NAMALWA (cell line): ENCODE measurements around the gene PTPRM.

Experiments
- DNase-seq: peaks from one replicate; pipeline ENCODE4 v3.0.0-alpha.2; 2015; ENCODE audit warnings: low spot score

The PTPRM gene

DNA sequence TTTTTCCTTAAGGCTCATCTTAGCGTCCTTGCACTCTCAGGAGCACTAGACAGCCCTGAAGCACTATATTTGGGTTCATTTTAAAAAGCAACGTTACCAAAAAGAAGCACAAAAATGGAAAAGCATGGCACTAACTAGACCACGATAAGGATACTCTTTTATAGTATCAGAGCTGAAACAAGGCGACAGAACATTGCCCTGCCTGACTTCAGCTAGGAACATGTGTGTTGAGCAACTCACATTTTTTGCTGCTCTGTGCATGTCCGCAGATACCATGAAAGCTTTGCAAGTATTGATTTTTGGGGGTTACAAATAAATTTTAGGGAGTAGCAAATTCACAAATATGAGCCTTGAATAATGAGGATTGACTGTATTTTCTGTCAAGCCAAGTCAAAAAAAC lies 332.0 kb downstream of the PTPRM start:
- DNase-seq = no peak

DNA sequence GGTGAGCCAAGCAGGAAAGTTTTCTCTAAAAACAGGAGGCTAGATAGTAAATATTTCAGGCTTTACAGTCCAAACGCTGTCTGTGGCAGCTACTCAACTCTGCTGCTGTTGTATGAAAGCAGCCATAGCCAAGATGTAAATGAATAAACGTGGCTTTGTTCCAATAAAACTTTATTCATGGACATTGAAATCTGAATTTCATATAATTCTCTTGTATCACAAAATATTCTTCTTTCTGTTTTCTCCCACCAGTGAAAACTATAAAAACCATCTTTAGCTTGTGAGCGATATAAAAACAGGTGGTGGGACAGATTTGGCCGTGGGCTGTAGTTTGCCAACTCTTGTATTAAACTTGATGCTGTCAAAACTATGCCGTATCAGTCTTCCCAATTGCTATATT lies 333.0 kb downstream of the PTPRM start:
- no peak for DNase-seq

DNA sequence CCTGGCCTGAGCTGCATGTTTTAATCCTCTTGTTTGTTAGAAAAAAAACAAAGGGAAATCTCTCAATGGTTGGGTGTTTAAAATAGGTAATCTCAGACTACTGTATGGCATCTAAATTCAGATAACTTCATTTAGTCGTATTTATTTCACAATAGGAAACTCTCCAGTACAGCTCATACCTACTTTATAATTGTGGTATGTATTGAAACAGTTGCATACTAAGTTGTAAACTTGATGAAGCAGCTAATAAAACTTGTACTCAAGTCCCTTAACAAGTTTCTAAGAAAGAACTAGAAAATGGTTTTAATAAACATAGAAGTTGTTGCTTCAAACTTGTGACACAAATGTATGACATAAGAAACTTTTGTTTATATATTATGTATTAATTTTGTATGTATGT lies 334.5 kb downstream of the PTPRM start:
- no peak for DNase-seq

DNA sequence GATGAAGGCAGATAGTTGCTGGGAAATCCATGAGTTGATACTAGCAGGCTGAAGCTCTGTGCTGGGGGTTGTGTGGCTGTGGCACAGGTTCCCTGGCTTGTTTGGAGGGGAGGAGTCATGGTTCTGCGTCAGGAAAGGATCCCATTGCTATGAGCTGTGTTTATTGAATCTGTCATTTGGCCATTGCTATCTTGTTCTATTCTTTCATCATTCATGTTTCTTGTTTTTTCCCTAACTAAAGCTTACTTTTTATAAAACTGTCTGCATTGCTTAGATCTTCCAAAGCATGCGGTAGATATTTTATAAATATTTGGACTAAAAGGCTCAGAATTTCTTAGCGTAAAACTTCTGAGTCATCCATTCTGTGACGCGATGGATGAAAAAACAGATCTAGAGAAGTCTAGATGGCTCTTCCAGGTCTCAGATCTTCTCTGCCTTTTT lies 335.3 kb downstream of the PTPRM start:
- no peak for DNase-seq

DNA sequence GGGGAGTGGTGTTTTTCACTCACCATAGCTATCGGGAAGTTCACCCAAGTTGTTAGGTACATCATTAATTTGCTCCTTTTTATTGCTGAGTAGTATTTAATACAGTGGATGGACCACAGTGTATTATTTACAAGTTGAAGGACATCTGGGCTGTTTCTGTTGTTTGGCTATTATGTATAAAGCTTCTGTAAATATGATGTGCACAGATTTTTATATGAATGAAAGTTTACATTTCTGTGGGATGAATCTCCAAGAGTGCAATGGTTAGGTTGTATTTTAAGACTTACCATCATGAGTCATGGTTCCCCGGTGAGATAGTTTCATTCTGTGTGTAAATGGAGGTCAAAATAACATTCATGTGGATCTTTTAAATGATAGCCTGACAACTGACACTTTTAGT lies 337.4 kb downstream of the PTPRM start:
- DNase-seq = no peak

DNA sequence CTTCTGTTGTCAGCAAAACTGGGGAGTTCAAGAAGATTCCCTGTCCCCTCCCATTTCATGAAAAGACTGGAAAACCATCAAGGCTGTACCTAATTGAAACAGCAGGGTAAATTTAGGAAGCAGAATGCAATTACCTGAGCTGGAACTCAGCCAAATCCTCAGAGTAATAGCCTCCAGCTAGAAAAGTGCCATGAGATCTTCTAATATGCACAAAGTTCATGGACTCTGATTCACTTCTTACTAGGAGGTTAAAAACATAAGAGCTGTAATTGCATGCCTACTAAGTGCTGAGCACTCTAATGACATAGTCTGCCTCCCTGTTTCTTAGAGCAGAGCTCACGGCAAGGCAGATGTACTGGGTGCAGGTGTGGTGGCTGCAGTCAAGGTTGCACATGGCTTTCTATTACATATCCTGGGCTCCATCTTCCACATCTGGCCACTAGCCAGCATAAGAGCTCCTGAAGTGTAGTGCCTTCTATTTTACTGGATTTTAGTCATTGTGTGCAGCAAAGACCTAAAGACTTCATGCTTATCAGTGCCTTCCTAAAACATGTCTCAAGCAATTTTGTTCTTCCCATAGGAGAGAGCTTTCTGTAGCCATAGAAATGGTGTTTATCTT lies 341.7 kb downstream of the PTPRM start:
- DNase-seq = no peak

DNA sequence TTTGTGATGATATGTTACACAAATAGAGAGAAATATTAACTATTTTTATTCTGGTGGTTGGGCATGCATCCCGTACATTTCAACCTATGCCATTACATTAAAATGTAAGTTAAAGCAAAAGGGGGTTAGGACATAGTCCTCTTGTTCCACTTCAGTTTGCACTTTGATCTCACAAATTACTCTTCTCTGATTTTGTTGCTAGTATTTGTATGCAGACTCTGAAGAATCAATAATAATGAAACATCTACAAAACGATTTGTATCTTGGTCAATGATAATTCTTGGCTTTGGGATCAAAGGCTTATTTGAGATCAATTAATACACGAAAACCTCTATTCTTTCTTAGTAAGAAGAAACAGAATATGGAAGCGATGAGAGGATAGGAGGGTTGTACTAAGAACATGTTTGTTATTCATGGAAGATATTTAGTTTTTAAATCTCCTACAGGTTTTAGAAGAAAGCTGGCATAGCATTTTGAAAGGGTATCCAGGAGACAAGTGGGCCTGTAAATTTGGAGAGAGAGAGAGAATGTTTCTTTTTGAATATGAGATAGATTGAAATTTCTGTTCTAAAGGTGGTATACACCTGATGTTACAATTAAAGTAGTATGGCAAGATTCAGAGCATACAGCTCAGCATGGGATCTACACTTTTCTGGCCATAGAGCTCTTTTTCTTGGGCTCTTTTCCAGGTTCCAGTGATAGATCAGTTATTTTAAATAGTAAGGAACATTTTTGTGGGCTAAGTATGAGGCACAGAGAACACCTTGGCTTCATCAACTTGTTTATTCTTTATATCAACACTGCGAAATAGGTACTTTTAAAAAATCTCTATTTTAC lies 347.9 kb downstream of the PTPRM start:
- DNase-seq = no peak

DNA sequence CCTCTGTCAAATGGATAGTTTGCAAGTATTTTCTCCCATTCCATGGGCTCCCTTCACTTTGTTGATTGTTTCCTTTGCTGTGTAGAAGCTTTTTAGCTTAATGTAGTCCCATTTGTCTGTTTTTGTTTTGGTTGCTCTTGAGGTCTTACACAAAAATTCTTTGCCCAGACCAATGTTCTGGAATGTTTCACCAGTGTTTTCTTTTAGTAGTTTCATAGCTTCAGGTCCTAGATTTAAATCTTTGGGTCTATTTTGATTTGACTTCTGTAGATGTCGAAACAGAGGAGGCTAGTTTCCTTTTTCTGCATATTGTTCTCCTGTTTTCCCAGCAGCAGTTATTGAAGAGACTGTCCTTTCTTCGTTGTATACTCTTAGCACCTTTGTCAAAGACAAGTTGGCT lies 351.6 kb downstream of the PTPRM start:
- DNase-seq = no peak

DNA sequence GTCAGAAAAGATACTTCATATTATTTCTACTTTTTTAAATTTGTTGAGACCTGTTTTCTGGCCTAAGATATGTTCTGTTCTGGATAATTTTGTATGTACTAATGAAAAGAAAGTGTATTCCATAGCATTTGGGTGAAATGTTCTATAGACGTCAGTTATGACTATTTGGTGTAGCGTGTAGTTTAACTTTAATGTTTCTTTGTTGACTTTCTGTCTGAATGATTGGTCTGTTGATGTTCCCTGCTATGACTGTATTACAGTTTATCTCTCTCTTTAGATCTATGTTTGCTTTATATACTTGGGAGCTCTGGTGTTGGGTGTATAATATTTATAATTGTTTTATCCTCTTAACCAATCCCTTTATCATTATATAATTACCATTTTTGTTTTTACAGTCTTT lies 352.4 kb downstream of the PTPRM start:
- no peak for DNase-seq

DNA sequence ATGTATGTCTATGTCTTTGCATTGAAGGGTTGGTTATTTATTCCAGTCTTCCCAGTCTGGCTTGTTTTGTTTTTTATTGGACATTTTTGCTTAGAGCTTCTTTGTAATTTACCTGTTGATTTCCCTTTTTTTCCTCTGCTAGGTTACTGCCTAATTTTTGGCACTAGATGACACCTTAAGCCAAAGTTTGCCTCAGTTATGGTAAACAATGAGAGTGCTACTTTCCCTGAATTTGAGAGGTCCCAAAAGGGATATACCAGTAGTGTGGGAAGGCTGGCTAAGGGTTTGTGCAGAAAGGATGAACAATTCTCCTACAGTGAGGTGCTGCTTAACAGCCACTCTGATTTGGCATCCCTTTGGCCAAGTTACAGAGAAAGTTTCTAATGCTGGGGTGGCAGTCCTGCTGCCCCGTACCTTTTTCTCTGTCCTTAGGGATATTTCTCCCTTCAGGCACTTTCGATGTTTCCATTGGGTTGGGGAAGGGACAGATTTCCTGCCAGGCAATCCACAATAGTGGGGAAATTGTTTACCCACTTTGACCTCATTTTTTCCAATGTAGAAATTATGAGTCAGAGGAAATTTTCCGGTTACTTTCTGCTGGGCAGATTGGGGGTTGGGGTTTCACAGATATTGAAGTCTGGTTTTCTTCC lies 354.9 kb downstream of the PTPRM start:
- DNase-seq = no peak

DNA sequence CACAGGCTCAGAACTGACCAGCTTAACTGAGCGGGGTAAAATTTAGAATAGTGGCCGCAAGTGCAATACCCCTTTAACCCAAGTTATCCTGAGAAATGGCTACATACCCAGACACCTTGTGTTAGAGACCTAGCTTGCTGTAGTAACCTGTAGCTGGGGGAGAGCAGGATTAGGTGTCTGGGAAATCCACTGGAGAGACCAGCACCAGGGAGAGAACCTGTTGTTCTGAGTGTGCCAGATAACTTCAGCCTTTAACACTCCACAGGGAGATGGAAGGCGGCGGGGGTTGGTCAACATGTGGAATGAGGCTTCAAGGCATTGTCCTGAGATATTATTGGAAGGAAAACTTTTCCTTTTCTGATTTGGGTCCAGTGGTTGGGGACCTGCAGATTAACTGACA lies 356.0 kb downstream of the PTPRM start:
- DNase-seq = no peak

DNA sequence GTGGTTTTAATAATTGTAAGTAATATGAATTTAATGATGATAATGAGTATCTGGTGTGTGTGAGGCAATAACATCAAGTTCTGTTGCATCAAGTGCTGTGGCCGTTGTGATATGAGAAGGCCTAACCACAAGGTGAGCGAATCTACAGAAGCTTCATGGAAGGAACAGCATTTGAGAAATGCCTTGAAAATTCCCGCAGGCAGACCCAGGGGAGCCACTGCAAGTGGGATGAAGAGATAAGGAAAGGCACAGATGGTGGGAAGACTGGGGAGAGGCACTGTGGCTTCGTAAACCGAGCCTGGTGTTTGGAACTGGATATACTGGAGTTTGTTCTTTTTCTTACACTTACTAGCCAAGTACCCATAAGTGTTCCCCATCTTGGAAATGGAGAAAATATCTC lies 357.5 kb downstream of the PTPRM start:
- no peak for DNase-seq

DNA sequence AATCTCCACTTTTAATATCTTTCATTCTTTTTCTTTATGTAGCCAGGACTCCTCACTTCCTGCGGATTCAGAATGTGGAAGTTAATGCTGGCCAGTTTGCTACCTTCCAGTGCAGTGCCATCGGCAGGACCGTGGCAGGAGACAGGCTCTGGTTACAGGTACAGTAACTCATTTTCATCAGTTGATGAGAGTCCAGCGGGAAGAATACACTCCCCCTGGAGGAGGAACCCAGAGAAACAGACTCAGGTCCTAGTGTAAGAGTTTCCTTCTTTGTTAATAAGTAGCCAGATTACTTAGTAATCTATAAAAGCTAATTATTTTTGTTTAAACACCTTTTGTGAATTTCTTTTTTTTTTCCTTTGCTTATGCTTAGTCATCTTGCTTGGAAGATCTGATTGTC lies 359.4 kb downstream of the PTPRM start:
- DNase-seq = no peak

DNA sequence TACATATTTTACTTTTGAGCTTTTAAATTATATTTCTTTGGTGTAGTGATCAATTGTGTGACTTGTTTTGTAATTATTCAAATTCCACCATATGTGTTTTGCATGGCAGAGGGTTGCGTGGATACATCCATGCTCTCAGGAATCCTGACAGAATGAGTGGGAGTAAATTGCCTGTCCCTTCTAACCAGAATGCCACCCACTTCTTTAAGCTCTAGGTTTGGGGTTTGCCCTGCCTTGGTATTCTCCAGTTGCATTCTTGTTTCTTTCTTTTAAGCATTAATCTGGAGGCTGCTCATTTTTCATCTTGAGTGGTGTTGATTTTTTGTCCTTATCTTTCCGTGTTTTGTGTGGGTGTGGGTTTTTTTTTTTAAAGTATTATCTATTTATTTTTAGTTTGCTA lies 360.0 kb downstream of the PTPRM start:
- no peak for DNase-seq

DNA sequence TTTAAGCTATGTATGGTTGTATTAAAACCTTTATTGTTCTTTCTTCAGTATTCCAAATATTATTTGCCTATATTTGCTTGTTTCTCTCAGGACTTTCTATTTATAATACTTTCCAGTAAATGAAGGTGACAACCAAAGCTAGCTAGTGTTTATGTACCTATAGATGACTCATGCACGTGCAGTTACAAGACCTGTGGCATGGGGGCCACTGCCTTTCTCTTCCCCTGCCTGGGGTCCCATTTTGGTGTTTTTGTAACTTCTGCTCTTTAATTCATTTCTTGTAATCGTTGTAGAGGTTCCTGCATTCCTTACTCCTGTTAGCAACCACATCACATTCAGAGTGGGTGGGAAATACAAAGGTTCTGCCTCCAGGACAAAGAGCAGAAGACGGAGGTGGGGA lies 364.6 kb downstream of the PTPRM start:
- DNase-seq = no peak

DNA sequence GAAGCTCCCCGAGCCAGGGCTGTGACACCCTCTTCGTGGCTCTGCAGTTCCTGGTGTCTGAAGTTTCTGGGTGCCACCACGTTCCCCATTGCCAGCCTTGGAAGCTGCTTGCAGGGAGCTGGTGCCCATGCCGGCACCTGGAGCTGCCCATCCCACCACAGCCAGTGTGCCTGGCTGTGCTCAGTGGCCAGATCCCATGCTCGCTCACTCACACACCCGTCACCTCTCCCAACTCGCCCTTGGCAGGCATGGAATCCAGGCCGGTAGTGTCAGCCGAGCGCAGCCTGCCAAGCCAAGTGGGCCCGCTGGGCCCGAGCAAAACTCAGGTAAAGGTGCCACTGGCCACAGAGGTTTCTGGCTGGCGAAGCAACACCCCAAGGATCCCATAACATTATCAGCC lies 370.2 kb downstream of the PTPRM start:
- DNase-seq = no peak

DNA sequence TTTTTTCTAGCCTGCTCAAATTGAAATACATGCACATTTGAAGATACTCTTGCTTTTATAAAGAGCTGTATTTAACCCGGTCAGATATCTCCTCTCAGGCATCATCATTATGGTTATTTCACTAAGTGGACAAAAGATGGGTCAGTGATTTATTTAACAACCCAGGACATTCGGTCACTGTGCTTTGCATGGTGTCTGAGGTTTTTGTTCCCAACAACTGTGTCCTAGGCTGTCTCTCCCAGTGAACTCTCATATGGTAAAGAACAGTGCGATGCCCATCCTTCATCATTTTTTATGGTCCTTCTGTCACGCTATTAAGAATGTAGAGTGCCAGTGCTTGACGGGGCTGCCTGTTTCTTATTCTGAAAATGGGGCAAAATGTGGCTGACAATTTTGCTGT lies 372.4 kb downstream of the PTPRM start:
- DNase-seq = no peak

DNA sequence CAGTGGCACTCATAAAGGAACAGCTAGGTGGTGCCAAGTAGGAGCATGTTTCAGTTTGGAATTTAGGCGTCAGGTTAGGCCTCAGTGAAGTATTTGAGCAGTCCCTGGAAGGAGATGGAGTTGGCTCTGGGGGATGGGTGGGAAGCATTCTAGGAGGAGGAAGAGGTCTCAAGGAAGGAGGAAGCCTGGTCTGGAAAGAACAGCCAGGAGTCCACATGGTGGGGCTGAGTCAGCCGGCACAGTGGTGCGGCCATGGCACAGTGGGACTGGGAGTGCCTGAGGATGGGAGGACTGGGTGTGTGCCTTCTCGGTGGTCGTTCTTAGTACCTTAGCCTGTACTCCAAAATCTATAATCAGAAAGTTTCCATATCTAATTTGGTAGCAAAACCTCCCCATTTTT lies 373.3 kb downstream of the PTPRM start:
- no peak for DNase-seq

DNA sequence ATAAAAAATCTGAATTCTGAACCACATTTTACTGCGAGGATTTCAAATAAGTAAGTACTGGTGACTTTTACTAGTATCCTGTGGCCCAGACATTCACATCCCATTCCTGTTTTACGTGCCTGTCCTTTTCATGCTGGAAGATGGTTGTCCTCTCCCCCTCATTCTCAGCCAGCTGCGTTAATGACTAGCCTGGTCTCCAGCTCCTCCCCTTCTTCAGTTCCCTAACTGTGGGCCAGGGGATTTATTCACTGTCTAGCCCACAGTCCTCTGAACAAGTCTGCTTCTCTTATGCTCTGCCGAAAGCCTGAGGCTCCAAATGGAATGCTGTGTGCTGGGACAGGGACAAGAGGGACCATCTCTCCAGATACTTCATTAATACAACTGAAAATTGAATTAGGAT lies 373.9 kb downstream of the PTPRM start:
- no peak for DNase-seq

DNA sequence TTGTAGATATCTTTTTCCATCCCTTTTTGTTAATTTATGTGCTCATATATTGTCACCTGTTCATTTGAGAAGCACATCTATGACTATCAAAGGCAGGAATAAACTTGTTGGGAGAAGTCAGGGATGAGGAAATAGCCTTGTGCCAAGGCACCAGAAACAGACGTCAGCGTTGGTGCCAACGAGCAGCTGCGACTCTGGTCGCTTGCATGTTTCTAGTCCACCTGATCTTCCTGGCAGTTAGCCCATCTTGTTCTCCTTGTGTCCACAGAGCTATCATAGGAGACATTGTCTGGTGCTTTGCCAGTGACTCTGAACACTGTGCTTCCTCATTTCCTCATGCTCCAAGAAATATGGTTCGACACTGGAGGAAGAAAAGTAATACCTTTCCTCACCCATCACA lies 374.4 kb downstream of the PTPRM start:
- DNase-seq = no peak

DNA sequence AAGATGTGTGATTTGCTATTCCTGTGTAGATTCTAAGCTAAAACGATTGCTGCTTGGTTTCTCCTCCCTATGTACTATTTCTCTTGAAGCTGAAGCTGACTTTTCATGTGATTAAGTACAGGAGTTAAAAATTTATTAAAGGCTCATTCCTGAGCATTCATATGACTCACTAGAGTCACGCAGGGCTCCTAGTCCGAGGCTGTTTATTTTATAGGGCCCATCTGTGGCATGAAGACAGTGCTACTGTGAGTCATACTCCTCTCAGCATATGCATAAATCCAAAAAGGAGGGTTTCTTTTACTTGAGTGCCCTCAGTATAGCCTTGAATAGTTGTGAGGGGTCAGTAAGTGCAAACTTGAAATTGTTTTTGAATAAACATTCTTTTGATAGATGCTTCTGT lies 378.8 kb downstream of the PTPRM start:
- DNase-seq = no peak

DNA sequence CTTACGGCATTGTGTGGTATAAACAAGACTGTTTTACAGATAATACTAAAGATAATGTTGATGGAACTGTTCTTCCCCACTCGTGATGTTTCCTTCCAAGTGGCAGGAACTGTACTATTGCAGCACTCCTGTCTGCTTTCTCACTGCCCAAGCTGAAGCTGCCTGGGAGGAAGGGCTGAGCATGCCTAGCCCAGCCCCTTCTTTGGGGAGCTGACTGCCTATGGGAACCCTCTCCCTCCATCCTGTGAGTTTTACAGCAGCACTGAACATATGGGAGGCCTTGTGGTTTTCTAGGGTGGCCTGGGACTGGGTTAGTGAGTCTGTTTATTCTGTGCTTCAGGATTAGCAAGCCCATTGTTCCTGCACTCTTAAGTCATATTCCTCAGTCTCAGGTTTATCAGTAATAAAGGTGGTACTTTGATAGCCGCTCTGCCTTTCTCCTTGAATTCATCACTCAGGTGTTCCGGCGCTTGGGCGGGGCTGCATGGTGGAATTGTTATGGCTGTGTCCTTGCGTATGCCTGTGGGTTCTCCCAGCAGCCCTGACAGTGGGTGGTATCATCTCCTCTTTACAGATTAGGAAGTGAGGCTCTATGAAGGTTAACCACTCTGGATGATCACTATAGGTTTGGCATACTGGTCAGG lies 379.7 kb downstream of the PTPRM start:
- DNase-seq = no peak
